ENCODE measurements around the gene CEMIP.

Gene CEMIP

DNA sequence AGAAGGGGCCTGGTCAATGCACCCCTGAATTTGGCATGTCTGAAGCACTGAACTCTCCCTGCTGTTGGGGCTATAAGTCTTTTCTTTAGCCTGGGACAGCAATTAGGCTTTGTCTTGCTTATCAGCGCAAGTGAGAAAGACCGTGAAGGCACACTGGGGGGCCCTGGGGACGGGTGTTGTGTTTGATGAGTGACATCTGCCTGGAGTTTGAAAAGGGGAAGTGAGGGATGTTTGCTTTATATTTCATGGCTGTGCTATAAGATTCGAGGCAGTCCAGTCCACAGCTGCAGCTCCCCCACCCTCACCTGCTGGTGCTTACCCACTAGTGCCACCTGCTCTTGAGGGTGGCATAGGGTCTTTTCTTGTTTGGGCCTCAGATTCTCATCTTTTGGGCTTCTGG, 44.8 kb downstream of the CEMIP start:
- no peak for DNase-seq (ENCODE audit: low read depth)
- TF ChIP-seq, protein P1, sequence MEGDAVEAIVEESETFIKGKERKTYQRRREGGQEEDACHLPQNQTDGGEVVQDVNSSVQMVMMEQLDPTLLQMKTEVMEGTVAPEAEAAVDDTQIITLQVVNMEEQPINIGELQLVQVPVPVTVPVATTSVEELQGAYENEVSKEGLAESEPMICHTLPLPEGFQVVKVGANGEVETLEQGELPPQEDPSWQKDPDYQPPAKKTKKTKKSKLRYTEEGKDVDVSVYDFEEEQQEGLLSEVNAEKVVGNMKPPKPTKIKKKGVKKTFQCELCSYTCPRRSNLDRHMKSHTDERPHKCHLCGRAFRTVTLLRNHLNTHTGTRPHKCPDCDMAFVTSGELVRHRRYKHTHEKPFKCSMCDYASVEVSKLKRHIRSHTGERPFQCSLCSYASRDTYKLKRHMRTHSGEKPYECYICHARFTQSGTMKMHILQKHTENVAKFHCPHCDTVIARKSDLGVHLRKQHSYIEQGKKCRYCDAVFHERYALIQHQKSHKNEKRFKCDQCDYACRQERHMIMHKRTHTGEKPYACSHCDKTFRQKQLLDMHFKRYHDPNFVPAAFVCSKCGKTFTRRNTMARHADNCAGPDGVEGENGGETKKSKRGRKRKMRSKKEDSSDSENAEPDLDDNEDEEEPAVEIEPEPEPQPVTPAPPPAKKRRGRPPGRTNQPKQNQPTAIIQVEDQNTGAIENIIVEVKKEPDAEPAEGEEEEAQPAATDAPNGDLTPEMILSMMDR (IDR thresholded peaks at IDR 0.05; ENCODE audit: low read depth, low read length, missing control alignments): no peak
- H3K4me3 ChIP-seq (ENCODE audit: low read depth, low read length): no peak overlapping the region

DNA sequence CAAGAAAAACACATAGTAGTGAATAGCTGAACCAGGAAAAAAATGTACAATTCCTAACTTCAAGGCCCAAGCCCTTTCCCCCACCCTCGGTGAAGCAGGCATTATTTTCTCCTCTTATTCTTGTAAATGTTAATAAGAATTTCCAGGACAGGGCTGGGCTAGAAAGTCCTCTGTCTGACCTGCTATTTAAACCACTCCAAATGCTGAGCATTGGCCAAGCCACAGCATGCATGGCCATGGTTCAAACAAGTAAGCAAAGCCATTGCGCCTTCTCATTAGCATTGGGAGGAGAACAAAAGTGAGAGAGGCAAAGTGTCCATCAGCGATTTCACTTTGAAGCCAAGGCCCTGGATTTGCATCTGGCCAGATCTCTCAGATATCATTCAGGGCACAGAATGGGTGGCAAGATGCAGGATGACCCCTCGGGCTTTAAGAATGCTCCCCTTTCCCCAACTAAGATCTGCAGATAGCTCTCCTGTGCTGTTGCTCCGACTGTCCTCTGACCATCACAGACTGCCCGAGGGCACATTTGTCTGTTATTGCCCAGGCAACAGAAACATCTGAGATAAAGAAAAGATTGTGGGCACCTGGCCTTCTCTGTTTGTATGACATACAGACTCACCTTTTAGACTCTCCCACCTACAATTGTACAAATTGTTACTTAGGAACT, 46.3 kb downstream of the CEMIP start:
- TF ChIP-seq, protein P1 (IDR thresholded peaks at IDR 0.05; ENCODE audit: low read depth, low read length, missing control alignments): no peak
- H3K4me3 ChIP-seq (ENCODE audit: low read depth, low read length): no peak overlapping the region
- DNase-seq (ENCODE audit: low read depth): no peak

DNA sequence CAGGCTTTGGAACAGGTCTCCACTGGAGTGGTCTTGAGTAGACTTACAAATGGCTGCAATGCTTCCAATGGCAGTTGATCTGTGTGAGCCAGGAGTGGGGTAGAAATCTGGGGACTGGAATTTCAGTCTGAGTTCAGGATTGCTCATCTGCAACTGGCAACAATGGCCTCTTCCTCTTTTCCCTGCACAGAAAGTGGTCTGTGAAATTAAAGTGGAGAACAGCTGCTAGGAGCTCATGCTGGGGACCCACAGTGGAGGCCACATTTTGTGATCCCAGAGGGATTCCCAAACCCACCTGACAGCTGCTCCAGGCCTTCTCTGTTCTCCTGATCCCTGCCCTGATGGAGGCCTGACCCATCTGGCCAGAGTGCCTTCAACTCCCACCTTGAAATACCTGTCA, 49.6 kb downstream of the CEMIP start:
- H3K4me3 ChIP-seq (ENCODE audit: low read depth, low read length): no peak overlapping the region
- TF ChIP-seq, protein P1 (IDR thresholded peaks at IDR 0.05; ENCODE audit: low read depth, low read length, missing control alignments): no peak
- no peak for DNase-seq (ENCODE audit: low read depth)

DNA sequence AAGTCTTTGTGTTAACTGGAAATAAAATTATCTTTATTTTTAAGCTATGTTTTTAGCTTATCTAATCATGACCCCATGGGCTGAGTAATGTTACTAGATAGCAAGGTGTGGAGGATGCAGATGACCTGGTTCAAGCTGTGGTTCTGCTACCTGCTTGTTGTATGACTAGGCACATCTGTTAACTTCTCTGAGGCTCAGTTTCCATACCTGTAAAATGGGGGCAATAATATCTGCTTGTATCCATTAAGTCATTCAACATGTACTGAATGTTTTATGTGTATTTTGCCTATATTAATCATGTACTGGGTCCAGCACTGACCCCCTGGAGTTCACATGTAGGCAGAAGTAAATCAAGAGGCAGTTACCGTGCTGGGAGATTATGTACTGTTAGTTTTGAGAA, 51.5 kb downstream of the CEMIP start:
- TF ChIP-seq, protein P1 (IDR thresholded peaks at IDR 0.05; ENCODE audit: low read depth, low read length, missing control alignments): no peak
- no peak for DNase-seq (ENCODE audit: low read depth)
- H3K4me3 ChIP-seq (ENCODE audit: low read depth, low read length): no peak overlapping the region

DNA sequence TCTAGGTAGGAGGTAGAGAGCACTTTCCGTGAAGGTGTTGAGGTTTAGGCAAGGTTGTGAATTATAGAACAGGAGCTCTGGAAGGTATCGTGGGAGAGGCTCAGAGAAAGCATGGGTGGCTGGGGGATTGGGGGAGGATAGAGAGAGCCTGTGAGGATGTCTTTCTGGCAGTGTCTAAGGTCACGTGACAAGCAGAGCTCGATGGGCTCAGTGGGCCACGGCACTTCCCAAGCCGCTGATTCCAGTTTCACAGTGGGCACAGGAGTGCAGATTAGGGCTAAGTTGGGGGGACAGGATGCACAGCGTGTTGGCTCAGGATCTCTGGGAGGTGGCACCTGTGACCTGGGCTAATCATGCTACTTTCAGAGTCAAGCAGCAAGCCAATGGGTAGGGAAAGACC, 52.0 kb downstream of the CEMIP start:
- H3K4me3 ChIP-seq (ENCODE audit: low read depth, low read length): no peak overlapping the region
- TF ChIP-seq, protein P1 (IDR thresholded peaks at IDR 0.05; ENCODE audit: low read depth, low read length, missing control alignments): no peak
- DNase-seq (ENCODE audit: low read depth): no peak

DNA sequence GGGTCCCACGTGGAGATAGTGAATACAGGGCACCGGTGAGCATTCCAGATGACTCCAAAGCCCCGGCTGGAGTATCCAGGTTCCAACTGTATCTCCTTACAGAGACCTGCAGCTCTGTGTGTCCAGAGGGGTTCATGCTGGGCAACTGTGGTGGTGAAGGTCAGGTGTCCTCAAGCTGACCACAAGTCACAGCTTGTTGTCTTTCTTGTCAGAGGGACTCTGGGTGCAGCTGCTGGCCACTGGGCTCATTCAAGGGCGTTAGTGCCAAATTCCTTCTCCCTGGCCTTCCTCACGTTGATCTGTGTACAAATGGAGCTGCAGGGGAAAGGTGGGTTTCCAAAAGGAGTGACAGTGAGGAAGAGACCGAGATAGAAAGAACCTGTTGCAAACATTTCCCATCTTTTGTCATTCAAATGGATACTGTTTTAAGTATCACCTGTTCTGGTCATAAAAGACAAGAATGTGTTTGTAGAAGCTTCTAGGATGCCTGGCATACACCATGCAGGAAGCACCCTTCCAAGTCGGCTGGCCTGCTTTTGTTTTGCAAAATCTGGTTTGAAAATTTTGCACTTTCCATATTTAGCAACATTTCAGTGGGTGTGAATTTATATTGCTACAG, 52.5 kb downstream of the CEMIP start:
- TF ChIP-seq, protein P1 (IDR thresholded peaks at IDR 0.05; ENCODE audit: low read depth, low read length, missing control alignments): no peak
- no peak overlapping the region for H3K4me3 ChIP-seq (ENCODE audit: low read depth, low read length)
- DNase-seq (ENCODE audit: low read depth): no peak

DNA sequence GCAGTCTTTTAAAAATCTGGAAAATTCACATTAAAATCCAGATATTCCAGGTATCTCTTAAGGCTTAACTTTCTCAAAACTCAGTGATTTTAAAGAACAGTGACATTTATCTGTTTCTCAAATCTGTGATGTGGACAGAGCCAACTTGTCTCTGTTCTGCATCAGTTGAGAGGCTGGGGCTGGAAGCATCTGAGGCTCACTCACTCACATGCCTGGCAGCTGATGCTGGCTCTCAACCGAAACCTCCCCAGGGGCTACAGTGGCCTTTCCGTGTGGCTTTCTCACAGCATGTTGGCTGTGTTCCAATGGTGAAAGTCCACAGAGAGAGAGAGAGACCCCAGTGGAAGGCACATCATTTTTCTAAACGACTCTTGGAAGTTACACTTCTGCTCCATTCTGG, 53.5 kb downstream of the CEMIP start:
- H3K4me3 ChIP-seq (ENCODE audit: low read depth, low read length): no peak overlapping the region
- TF ChIP-seq, protein P1 (IDR thresholded peaks at IDR 0.05; ENCODE audit: low read depth, low read length, missing control alignments): no peak
- DNase-seq (ENCODE audit: low read depth): no peak
